Parathyroid adenoma (tissue), 2 donors: ENCODE results near the gene NUP205.

Experiments used
- H2AFZ ChIP-seq: fragments of 300-600 bp; sonication (generic); one replicate; pipeline ENCODE4 v1.7.0; 2017; ENCODE audit warnings: antibody characterized with exemption, mild to moderate bottlenecking
- H3K27ac ChIP-seq: fragments of 300-600 bp; sonication (generic); one replicate; pipeline ENCODE4 v1.7.0; 2017
- H3K27me3 ChIP-seq: fragments of 300-600 bp; sonication (generic); one replicate; pipeline ENCODE4 v1.7.0; 2017; ENCODE audit warnings: low read length; ENCODE audit not compliant: control insufficient read depth, insufficient read depth
- H3K36me3 ChIP-seq: fragments of 300-600 bp; sonication (generic); one replicate; pipeline ENCODE4 v1.7.0; 2017; ENCODE audit warnings: low read length; ENCODE audit not compliant: control insufficient read depth, insufficient read depth
- H3K4me1 ChIP-seq: fragments of 300-600 bp; sonication (generic); one replicate; pipeline ENCODE4 v1.7.0; 2017; ENCODE audit warnings: control low read depth
- H3K4me2 ChIP-seq: fragments of 300-600 bp; sonication (generic); one replicate; pipeline ENCODE4 v1.7.0; 2017; ENCODE audit warnings: low read length
- H3K4me3 ChIP-seq: fragments of 300-600 bp; sonication (generic); one replicate; pipeline ENCODE4 v1.7.0; 2017; ENCODE audit warnings: low read depth, low read length
- H3K79me2 ChIP-seq: fragments of 300-600 bp; sonication (generic); one replicate; pipeline ENCODE4 v1.7.0; 2017; ENCODE audit warnings: control low read depth
- H3K9ac ChIP-seq: fragments of 300-600 bp; sonication (generic); one replicate; pipeline ENCODE4 v1.7.0; 2017; ENCODE audit warnings: mild to moderate bottlenecking
- H3K9me3 ChIP-seq: fragments of 300-600 bp; sonication (generic); one replicate; pipeline ENCODE4 v1.7.0; 2017; ENCODE audit warnings: low read length; ENCODE audit not compliant: control insufficient read depth
- TF ChIP-seq, protein P1 (sequence below): fragments of 300-600 bp; sonication (generic); IDR thresholded peaks from one replicate; pipeline ENCODE4 v1.7.0; 2017; ENCODE audit warnings: antibody characterized with exemption, mild to moderate bottlenecking
- donor health status: primary hyperparathyroidism.

The NUP205 gene

DNA sequence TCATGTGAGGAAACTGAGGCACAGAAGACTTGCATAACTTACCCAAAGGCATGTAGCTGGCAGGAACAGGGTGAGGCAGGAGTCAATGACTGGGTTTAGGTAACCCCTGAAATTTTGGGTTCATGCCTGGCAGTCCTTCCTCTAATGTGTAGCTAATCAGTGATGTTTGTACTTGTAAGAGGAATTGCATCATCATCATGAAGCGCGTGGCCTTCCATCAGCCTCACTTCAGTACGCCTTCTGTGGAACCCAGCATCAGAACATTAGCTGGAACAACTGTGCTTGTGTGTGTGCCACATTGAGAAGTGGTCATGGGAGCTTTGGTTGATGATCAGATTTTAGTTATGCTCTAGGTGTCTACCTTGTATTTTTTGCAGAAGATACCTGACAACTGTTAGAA lies 86.4 kb downstream of the NUP205 start:
- TF ChIP-seq, protein P1, sequence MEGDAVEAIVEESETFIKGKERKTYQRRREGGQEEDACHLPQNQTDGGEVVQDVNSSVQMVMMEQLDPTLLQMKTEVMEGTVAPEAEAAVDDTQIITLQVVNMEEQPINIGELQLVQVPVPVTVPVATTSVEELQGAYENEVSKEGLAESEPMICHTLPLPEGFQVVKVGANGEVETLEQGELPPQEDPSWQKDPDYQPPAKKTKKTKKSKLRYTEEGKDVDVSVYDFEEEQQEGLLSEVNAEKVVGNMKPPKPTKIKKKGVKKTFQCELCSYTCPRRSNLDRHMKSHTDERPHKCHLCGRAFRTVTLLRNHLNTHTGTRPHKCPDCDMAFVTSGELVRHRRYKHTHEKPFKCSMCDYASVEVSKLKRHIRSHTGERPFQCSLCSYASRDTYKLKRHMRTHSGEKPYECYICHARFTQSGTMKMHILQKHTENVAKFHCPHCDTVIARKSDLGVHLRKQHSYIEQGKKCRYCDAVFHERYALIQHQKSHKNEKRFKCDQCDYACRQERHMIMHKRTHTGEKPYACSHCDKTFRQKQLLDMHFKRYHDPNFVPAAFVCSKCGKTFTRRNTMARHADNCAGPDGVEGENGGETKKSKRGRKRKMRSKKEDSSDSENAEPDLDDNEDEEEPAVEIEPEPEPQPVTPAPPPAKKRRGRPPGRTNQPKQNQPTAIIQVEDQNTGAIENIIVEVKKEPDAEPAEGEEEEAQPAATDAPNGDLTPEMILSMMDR = no peak
- no peak overlapping the region for H3K9ac ChIP-seq
- H3K4me2 ChIP-seq = no peak overlapping the region
- H3K79me2 ChIP-seq = no peaks in the 10 kb centered on the region
- no peaks in the 10 kb centered on the region for H3K9me3 ChIP-seq
- H3K4me3 ChIP-seq = no peak overlapping the region
- peaks cover 5% of the 10 kb centered on the region for H3K4me1 ChIP-seq
- H3K27ac ChIP-seq = no peak overlapping the region
- no peaks in the 10 kb centered on the region for H3K27me3 ChIP-seq
- H2AFZ ChIP-seq = no peak overlapping the region
- no peaks in the 10 kb centered on the region for H3K36me3 ChIP-seq

DNA sequence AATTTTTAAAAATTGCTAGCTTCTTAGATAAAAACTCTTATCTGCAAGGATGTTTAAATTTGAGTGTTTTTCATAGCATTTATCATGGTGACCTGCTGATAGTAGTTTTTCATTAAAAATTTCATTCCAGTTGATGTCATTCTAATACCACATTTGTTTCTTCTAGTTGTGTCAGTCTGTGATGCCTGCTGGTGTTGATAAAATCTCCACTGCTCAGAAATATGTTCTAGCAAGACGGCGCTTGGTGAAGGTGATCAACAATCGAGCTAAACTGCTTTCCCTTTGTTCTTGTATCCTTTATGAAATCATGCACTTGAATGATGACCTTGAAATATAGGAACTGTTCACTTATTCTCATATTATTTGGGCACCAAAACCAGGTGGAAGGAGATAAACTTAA lies 87.0 kb downstream of the NUP205 start:
- peak overlapping the region; percentile 29 for H3K27ac ChIP-seq
- H3K4me2 ChIP-seq = no peak overlapping the region
- no peaks in the 10 kb centered on the region for H3K9me3 ChIP-seq
- no peak overlapping the region for H3K4me3 ChIP-seq
- peak overlapping the region; percentile 33 for H2AFZ ChIP-seq
- no peaks in the 10 kb centered on the region for H3K79me2 ChIP-seq
- peaks cover 5% of the 10 kb centered on the region for H3K4me1 ChIP-seq
- H3K9ac ChIP-seq = no peak overlapping the region
- TF ChIP-seq, protein P1 = no peak
- no peaks in the 10 kb centered on the region for H3K36me3 ChIP-seq
- H3K27me3 ChIP-seq = no peaks in the 10 kb centered on the region

DNA sequence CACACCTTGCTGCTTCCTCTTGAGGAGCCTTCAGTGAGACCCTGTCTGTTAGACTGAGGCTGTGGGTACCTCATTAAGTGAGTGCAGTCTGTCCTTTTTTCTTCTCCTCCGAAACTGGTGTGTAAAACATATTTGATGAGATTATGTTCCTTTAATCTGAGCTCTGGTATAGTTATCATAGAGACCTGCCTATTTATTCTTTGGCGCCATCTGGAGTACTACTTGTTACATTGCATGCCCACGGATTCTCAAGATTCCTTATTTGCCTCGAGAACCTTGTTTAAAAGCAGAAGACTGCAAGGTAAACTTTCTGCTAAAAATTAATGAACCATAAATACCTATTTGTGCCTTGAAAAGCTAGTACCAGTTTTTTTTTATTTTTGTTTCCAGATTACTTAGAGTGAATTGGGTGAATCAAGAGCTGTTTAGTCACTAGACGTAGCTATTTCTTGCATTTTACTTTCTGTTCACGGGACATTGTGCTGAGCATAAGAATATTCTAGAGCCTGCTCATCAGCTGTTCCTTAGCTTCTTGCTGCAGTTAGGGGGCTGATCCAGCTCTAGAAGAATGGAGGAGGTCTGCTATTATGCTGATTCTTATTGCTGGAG lies 87.7 kb downstream of the NUP205 start:
- TF ChIP-seq, protein P1 = peak; percentile 82
- peak overlapping the region; percentile 29 for H3K27ac ChIP-seq
- H3K4me3 ChIP-seq = no peak overlapping the region
- no peak overlapping the region for H3K9ac ChIP-seq
- no peak overlapping the region for H3K4me2 ChIP-seq
- H3K4me1 ChIP-seq = peaks cover 5% of the 10 kb centered on the region
- peak overlapping the region; percentile 33 for H2AFZ ChIP-seq
- H3K79me2 ChIP-seq = no peaks in the 10 kb centered on the region
- H3K36me3 ChIP-seq = no peaks in the 10 kb centered on the region
- no peaks in the 10 kb centered on the region for H3K9me3 ChIP-seq
- no peaks in the 10 kb centered on the region for H3K27me3 ChIP-seq

DNA sequence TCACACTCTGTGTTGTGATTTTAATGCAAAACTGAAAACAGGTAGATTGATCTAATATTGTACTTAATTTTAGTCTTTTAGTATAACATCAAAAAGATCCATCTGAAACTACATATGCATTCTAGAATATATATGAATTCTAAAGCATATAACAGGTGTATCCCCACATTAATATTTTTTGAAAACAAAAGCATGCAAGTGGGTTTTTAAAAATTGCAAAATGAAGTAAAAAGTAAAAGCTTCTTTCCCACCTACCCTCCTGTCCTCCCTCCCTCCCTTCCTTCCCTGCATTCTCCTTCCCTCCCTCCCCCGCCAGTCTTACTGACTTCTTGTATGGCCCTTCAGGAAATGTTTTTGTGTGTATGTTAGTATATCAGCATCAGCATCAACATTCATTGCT lies 90.0 kb downstream of the NUP205 start:
- H3K9me3 ChIP-seq = no peaks in the 10 kb centered on the region
- H2AFZ ChIP-seq = no peak overlapping the region
- no peak overlapping the region for H3K9ac ChIP-seq
- no peak overlapping the region for H3K27ac ChIP-seq
- no peaks in the 10 kb centered on the region for H3K27me3 ChIP-seq
- H3K4me2 ChIP-seq = no peak overlapping the region
- H3K4me1 ChIP-seq = peaks cover 5% of the 10 kb centered on the region
- TF ChIP-seq, protein P1 = no peak
- no peak overlapping the region for H3K4me3 ChIP-seq
- H3K36me3 ChIP-seq = no peaks in the 10 kb centered on the region
- no peaks in the 10 kb centered on the region for H3K79me2 ChIP-seq

DNA sequence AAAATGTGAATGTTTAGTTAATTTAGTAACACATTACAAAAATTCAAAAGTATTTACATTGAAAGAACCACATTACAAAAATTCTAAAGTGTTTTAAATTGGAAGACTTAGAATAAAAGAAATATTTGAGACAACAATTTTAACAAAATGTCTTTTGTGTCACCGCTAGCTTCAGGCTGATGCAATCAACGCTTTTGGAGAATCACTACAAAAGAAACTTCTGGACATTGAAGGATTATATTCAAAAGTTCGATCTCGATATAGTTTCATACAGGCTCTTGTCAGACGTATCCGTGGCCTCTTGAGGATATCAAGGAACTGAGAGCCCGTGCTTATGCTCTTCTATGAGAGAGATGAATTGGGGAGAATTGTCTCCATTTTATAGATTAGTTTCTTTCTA lies 90.5 kb downstream of the NUP205 start:
- Histone ChIP-seq H3K36me3 (no peaks in the 10 kb centered on the region), H2AFZ (no peak overlapping the region), H3K4me3 (no peak overlapping the region), H3K9me3 (no peaks in the 10 kb centered on the region), H3K27me3 (no peaks in the 10 kb centered on the region), H3K79me2 (no peaks in the 10 kb centered on the region), H3K27ac (no peak overlapping the region), H3K9ac (no peak overlapping the region), H3K4me2 (no peak overlapping the region), H3K4me1 (peaks cover 8% of the 10 kb centered on the region)
- TF ChIP-seq, protein P1 = no peak
